Esophagus (tissue), 2 donors: Measurements from ENCODE around the gene RNLS. TPM values are rescaled to one million over a fixed set of nuclear protein-coding genes. Genes with fewer than 3 reads are reported as not detected.

Source experiments
- H3K27ac ChIP-seq, 2 donors: one replicate each; pipeline ENCODE4 v1.5.1; 2013; ENCODE audit warnings: low read depth in 2 of 2, mild to moderate bottlenecking in 2 of 2, inconsistent platforms in 1 of 2, low read length in 1 of 2, moderate library complexity in 1 of 2
- H3K27me3 ChIP-seq, 2 donors: one replicate each; pipeline ENCODE4 v1.6.1; 2013; ENCODE audit warnings: low read length in 2 of 2, control low read depth in 1 of 2, mild to moderate bottlenecking in 1 of 2; ENCODE audit not compliant: insufficient read depth in 2 of 2, control insufficient read depth in 1 of 2
- H3K36me3 ChIP-seq, 2 donors: one replicate each; pipeline ENCODE4 v1.6.1; 2013; ENCODE audit warnings: low read length in 1 of 2; ENCODE audit not compliant: control insufficient read depth in 2 of 2, insufficient read depth in 2 of 2
- H3K4me1 ChIP-seq, 2 donors: one replicate each; pipeline ENCODE4 v1.6.1; 2013; ENCODE audit warnings: low read length in 1 of 2; ENCODE audit not compliant: control insufficient read depth in 2 of 2, insufficient read depth in 2 of 2
- H3K4me3 ChIP-seq, 2 donors: one replicate each; pipeline ENCODE4 v1.5.1; 2013; ENCODE audit warnings: low read length in 2 of 2, mild to moderate bottlenecking in 2 of 2, low read depth in 1 of 2, moderate library complexity in 1 of 2
- H3K9me3 ChIP-seq, 2 donors: one replicate each; pipeline ENCODE4 v1.6.1; 2013; ENCODE audit warnings: mild to moderate bottlenecking in 2 of 2, low read depth in 1 of 2, low read length in 1 of 2, moderate library complexity in 1 of 2; ENCODE audit not compliant: control insufficient read depth in 2 of 2, insufficient read depth in 1 of 2
- WGBS, 2 donors: extraction: QIAGEN DNeasy Blood & Tissue Kit; methylation state at CpG; one replicate each; pipeline ENCODE4 v1.1.7; 2013; 5-methylcytosine and 5-hydroxymethylcytosine counted together
- polyA plus RNA-seq, 2 donors: library from polyadenylated mRNA; stranded (reverse); fragments of 200-250 nt; gene quantifications; one replicate each; pipeline ENCODE4 v1.2.3, GENCODE V29; 2013
- donor health status: healthy with polysubstance abuse.
- donor health status: Bipolar disorder and iron deficiency.

RNLS gene
- polyA plus RNA-seq, 2 donors, result 3.3 to 6.7 TPM

GRCh38 chr10:88598055-88598454 lies 14.9 kb upstream of the RNLS start:
- WGBS, 2 donors, result 85 to 93% methylated on average over 1 of the region's 1 CpG
- no peaks in the 10 kb centered on the region for H3K9me3 ChIP-seq
- H3K4me3 ChIP-seq, result no peak overlapping the region
- H3K27ac ChIP-seq, result no peak overlapping the region
- H3K4me1 ChIP-seq, result no peaks in the 10 kb centered on the region
- H3K27me3 ChIP-seq, result no peaks in the 10 kb centered on the region
- H3K36me3 ChIP-seq, result no peaks in the 10 kb centered on the region

- Histone ChIP-seq H3K9me3 (no peaks in the 10 kb centered on the region), H3K4me3 (no peak overlapping the region), H3K27ac (no peak overlapping the region), H3K4me1 (no peaks in the 10 kb centered on the region), H3K36me3 (no peaks in the 10 kb centered on the region), H3K27me3 (no peaks in the 10 kb centered on the region)
- 92 to 98% methylated on average over 1 of the region's 1 CpG for WGBS, 2 donors
These were observed 11.4 kb upstream of the RNLS start for GRCh38 chr10:88594482-88594881.

- Histone ChIP-seq H3K4me3 (no peak overlapping the region), H3K36me3 (no peaks in the 10 kb centered on the region), H3K27me3 (no peaks in the 10 kb centered on the region), H3K27ac (no peak overlapping the region), H3K9me3 (no peaks in the 10 kb centered on the region), H3K4me1 (no peaks in the 10 kb centered on the region)
- WGBS, 2 donors, result 84 to 89% methylated on average over 2 of the region's 2 CpGs
These were observed 9.8 kb upstream of the RNLS start for GRCh38 chr10:88592906-88593305.

GRCh38 chr10:88592381-88592780 lies 9.3 kb upstream of the RNLS start:
- Histone ChIP-seq H3K27ac (no peak overlapping the region), H3K4me3 (no peak overlapping the region), H3K27me3 (no peaks in the 10 kb centered on the region), H3K9me3 (no peaks in the 10 kb centered on the region), H3K36me3 (no peaks in the 10 kb centered on the region), H3K4me1 (no peaks in the 10 kb centered on the region)
- 71 to 82% methylated on average over 1 of the region's 1 CpG for WGBS, 2 donors

- Histone ChIP-seq H3K36me3 (no peaks in the 10 kb centered on the region), H3K4me3 (no peak within 1 kb of the TSS), H3K4me1 (peaks cover 0 to 3% of the 10 kb centered on the region in 2 donors), H3K9me3 (no peaks in the 10 kb centered on the region), H3K27ac (no peak within 1 kb of the TSS), H3K27me3 (no peaks in the 10 kb centered on the region)
- 90 to 92% methylated on average over 2 of the region's 2 CpGs for WGBS, 2 donors
These were observed 3.3 kb upstream of the RNLS start, which contains the start of gene LIPJ for GRCh38 chr10:88586462-88586861. LIPJ (plus strand) TSS chr10:88586762; CDS start chr10:88590688, 3,926 bp downstream.

- H3K4me3 ChIP-seq, result peak overlapping the region; percentile 75 to 78
- no peaks in the 10 kb centered on the region for H3K36me3 ChIP-seq
- H3K27ac ChIP-seq, result peak overlapping the region; percentile 90 to 92
- no peaks in the 10 kb centered on the region for H3K27me3 ChIP-seq
- peaks cover 0 to 3% of the 10 kb centered on the region in 2 donors for H3K4me1 ChIP-seq
- H3K9me3 ChIP-seq, result no peaks in the 10 kb centered on the region
- 58 to 60% methylated on average over 7 of the region's 7 CpGs for WGBS, 2 donors
These were observed 453 bp upstream of the RNLS start for GRCh38 chr10:88583584-88583957.

- WGBS, 2 donors, result 9 to 15% methylated on average over 4 of the region's 4 CpGs
- Histone ChIP-seq H3K4me3 (peak overlapping the region; percentile 75 to 78), H3K27me3 (no peaks in the 10 kb centered on the region), H3K36me3 (no peaks in the 10 kb centered on the region), H3K4me1 (peaks cover 0 to 3% of the 10 kb centered on the region in 2 donors), H3K27ac (peak overlapping the region; percentile 90 to 92), H3K9me3 (no peaks in the 10 kb centered on the region)
These were observed 710 bp downstream of the RNLS start for GRCh38 chr10:88582411-88582805.

GRCh38 chr10:88565072-88565471 lies 18.0 kb downstream of the RNLS start:
- 0 to 4% methylated on average over 1 of the region's 1 CpG for WGBS, 2 donors
- Histone ChIP-seq H3K4me3 (no peak overlapping the region), H3K27me3 (no peaks in the 10 kb centered on the region), H3K27ac (no peak overlapping the region), H3K4me1 (no peaks in the 10 kb centered on the region), H3K9me3 (no peaks in the 10 kb centered on the region), H3K36me3 (no peaks in the 10 kb centered on the region)

GRCh38 chr10:88562152-88562551 lies 21.0 kb downstream of the RNLS start:
- no peaks in the 10 kb centered on the region for H3K36me3 ChIP-seq
- H3K4me3 ChIP-seq, result no peak overlapping the region
- 92 to 93% methylated on average over 1 of the region's 1 CpG for WGBS, 2 donors
- H3K27me3 ChIP-seq, result no peaks in the 10 kb centered on the region
- no peaks in the 10 kb centered on the region for H3K9me3 ChIP-seq
- H3K4me1 ChIP-seq, result no peaks in the 10 kb centered on the region
- no peak overlapping the region for H3K27ac ChIP-seq

- WGBS, 2 donors, result 50 to 70% methylated on average over 2 of the region's 2 CpGs
- Histone ChIP-seq H3K36me3 (no peaks in the 10 kb centered on the region), H3K4me1 (peaks cover 0 to 3% of the 10 kb centered on the region in 2 donors), H3K4me3 (no peak overlapping the region), H3K9me3 (no peaks in the 10 kb centered on the region), H3K27ac (no peak overlapping the region), H3K27me3 (no peaks in the 10 kb centered on the region)
These were observed 25.5 kb downstream of the RNLS start for GRCh38 chr10:88557658-88558057.
